ENCODE results near the gene SKIL.

DNA sequence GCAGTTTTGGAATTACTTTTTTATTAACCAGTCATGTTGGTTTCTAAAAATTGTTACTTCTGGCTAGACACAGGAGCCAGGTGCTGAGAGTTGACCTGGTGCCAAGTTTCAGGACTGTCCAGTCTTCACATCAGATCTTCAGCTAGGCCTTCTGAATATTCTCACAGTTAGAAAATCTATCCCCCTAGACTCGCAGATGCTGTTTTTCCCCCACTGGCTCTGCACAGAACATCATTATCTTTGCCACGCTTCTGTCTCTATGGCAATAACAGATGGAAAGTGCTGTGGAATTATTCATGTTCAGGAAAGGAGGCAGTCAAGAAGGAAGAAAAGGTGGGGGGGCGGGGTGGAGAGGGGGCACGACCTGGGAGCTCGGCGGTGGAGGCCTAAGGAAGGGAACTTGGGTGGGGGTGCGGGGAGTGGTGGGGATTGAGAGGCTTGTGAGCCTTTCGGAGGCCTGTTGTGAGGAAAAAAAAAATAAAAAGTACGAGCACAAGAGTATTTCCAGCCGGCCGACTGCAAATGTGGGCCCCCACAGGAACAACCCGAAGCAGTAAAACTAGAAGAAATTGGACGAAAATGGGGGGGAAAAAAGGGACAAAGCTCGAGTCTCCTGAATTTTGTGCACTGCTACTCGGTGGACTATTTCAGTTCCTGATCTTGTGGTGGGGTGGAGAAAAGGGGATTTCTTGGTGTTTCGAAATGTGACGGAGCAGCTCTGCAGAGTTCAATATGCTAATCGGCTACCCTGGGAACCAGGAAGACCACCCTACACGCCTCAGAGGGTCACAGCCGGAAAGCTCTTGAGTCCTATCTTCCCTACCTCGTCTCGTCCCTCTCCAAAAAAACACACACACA lies 1.5 kb upstream of the SKIL start:
- TF ChIP-seq, protein P1, sequence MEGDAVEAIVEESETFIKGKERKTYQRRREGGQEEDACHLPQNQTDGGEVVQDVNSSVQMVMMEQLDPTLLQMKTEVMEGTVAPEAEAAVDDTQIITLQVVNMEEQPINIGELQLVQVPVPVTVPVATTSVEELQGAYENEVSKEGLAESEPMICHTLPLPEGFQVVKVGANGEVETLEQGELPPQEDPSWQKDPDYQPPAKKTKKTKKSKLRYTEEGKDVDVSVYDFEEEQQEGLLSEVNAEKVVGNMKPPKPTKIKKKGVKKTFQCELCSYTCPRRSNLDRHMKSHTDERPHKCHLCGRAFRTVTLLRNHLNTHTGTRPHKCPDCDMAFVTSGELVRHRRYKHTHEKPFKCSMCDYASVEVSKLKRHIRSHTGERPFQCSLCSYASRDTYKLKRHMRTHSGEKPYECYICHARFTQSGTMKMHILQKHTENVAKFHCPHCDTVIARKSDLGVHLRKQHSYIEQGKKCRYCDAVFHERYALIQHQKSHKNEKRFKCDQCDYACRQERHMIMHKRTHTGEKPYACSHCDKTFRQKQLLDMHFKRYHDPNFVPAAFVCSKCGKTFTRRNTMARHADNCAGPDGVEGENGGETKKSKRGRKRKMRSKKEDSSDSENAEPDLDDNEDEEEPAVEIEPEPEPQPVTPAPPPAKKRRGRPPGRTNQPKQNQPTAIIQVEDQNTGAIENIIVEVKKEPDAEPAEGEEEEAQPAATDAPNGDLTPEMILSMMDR (IDR thresholded peaks at IDR 0.05), result no peak
- TF ChIP-seq POLR2A (IDR thresholded peaks at IDR 0.05), result no peak
- TF ChIP-seq POLR2AphosphoS5 (IDR thresholded peaks at IDR 0.05), result no peak
- TF ChIP-seq EP300 (IDR thresholded peaks at IDR 0.05), result no peak
